Dermis lymphatic vessel endothelial cell (primary cell): ENCODE data around the gene STAT4. TPM values are rescaled to one million over a fixed set of nuclear protein-coding genes. Genes with fewer than 3 reads are reported as not detected.

Experiments used
- total RNA-seq: library from RNA; depleted of rRNA; stranded (reverse); fragments of >200 nt; gene quantifications from 2 replicates; pipeline ENCODE4 v1.2.1, GENCODE V29; 2014

Gene STAT4
- 0.22 and 0.26 TPM in 2 replicates for total RNA-seq

GRCh38 chr2:191150600-191151330 lies at the start of gene STAT4:
STAT4 (minus strand) TSS chr2:191150994; CDS start chr2:191148203, 2,791 bp downstream.

GRCh38 chr2:191013932-191014652 lies 136.7 kb downstream of the STAT4 start, which contains the start of gene STAT1:
STAT1 (minus strand) TSS chr2:191014171; CDS start chr2:191010003, 4,168 bp downstream.

Other genes with a start within 250 kb of the STAT4 start
- 51.8 and 59.3 TPM in 2 replicates for gene STAT1, start 136.8 kb downstream of the STAT4 start, total RNA-seq
- 55.7 and 84.5 TPM in 2 replicates for gene MYO1B, start 94.4 kb upstream of the STAT4 start, total RNA-seq